Endothelial cell of umbilical vein (primary cell): ENCODE data around the gene KATNB1. TPM values are rescaled to one million over a fixed set of nuclear protein-coding genes. Genes with fewer than 3 reads are reported as not detected.

Experiments
- BruUV-seq: library from RNA; stranded (reverse); fragments of 400-500 nt; replicated peaks from 2 replicates; lab custom pipeline; 2021; lab: Mats Ljungman, UMichigan
- CTCF ChIA-PET: fragments of 300-600, 350-600 bp; sonication (Branson Sonifier 250); formaldehyde crosslinking; loops from one replicate; lab custom pipeline; 2021; ENCODE audit warnings: antibody characterized with exemption, inconsistent platforms; lab: Charles Lee
- POLR2A ChIA-PET: fragments of 300-600, 350-600 bp; sonication (Branson Sonifier 250); formaldehyde crosslinking; loops from one replicate; lab custom pipeline; 2021; ENCODE audit warnings: antibody characterized with exemption, inconsistent platforms; lab: Charles Lee
- DNase-seq: peaks from one replicate; pipeline ENCODE4 v3.0.0-alpha.2; 2011; ENCODE audit warnings: low read depth, low spot score
- FAIRE-seq: peaks from 2 replicates; lab custom pipeline; 2011; peaks lifted over from hg19 to GRCh38; lab: Jason Lieb, UNC
- H2AFZ ChIP-seq: 2 replicates; pipeline ENCODE4 v1.6.0; 2012; ENCODE audit warnings: low read depth, low read length, control low read depth, inconsistent platforms
- H3K27ac ChIP-seq: 2 replicates; pipeline ENCODE4 v1.5.1; 2011; ENCODE audit warnings: low read depth, mild to moderate bottlenecking, control low read depth, low read length, moderate library complexity; ENCODE audit not compliant: insufficient read depth
- H3K27me3 ChIP-seq, 2 experiments: 2 replicates each; pipeline versions ENCODE4 v1.6.0 to v1.6.1; 2011; ENCODE audit warnings: low read length in 2 of 2, mixed read lengths in 1 of 2; ENCODE audit not compliant: control insufficient read depth in 2 of 2, insufficient read depth in 2 of 2
- H3K36me3 ChIP-seq, 2 experiments: 2 replicates in 1 of 2; 3 replicates in 1 of 2; pipeline ENCODE4 v1.5.1; 2011; ENCODE audit warnings: low read length in 2 of 2, mild to moderate bottlenecking in 1 of 2, moderate library complexity in 1 of 2; ENCODE audit not compliant: control insufficient read depth in 2 of 2, insufficient read depth in 2 of 2; ENCODE audit errors: extremely low read depth in 1 of 2
- H3K4me1 ChIP-seq: 3 replicates; pipeline ENCODE4 v1.5.1; 2011; ENCODE audit warnings: mild to moderate bottlenecking, low read length; ENCODE audit not compliant: control insufficient read depth, insufficient read depth; ENCODE audit errors: extremely low read depth
- H3K4me2 ChIP-seq: 2 replicates; pipeline ENCODE4 v1.6.1; 2011; ENCODE audit warnings: low read length, control low read depth, mixed read lengths; ENCODE audit not compliant: insufficient read depth
- H3K4me3 ChIP-seq, 3 experiments: fragments of 200-600 bp in 1 of 3; sonication (generic), shearing (Covaris generic) in 1 of 3; replicated peaks in 1 of 3; 2 replicates each; pipeline ENCODE4 v1.5.1; 2011 to 2016; ENCODE audit warnings: control low read depth in 3 of 3, low read length in 3 of 3, mild to moderate bottlenecking in 2 of 3, inconsistent platforms in 1 of 3, low read depth in 1 of 3, moderate library complexity in 1 of 3; ENCODE audit not compliant: insufficient read depth in 1 of 3
- H3K79me2 ChIP-seq: 2 replicates; pipeline ENCODE4 v1.6.0; 2012; ENCODE audit warnings: low read length, inconsistent platforms; ENCODE audit not compliant: control insufficient read depth, insufficient read depth
- H3K9ac ChIP-seq: replicated peaks from 2 replicates; pipeline ENCODE3; 2011; ENCODE audit warnings: low read length, control low read depth; ENCODE audit not compliant: insufficient read depth; ENCODE audit errors: extremely low read depth
- H3K9me1 ChIP-seq: replicated peaks from 3 replicates; pipeline ENCODE4 v1.6.0; 2011; ENCODE audit warnings: mild to moderate bottlenecking, low read length; ENCODE audit not compliant: control insufficient read depth, insufficient read depth; ENCODE audit errors: extremely low read depth
- H3K9me3 ChIP-seq: replicated peaks from 2 replicates; pipeline ENCODE4 v1.5.1; 2012; ENCODE audit warnings: low read length, inconsistent platforms; ENCODE audit not compliant: control insufficient read depth, insufficient read depth
- H4K20me1 ChIP-seq: replicated peaks from 2 replicates; pipeline ENCODE3; 2011; ENCODE audit warnings: mild to moderate bottlenecking, low read length; ENCODE audit not compliant: control insufficient read depth, insufficient read depth; ENCODE audit errors: extremely low read depth
- EZH2 ChIP-seq: IDR thresholded peaks from 2 replicates; pipeline ENCODE4 v1.6.1; 2012; ENCODE audit warnings: borderline replicate concordance, low read depth, mild to moderate bottlenecking, moderate library complexity, low read length, inconsistent platforms; ENCODE audit not compliant: severe bottlenecking
- FOS ChIP-seq: IDR thresholded peaks from 2 replicates; pipeline ENCODE4 v1.6.1; 2011; ENCODE audit warnings: mild to moderate bottlenecking, low read length, moderate library complexity, borderline replicate concordance; ENCODE audit not compliant: insufficient read depth
- JUN ChIP-seq: IDR thresholded peaks from 2 replicates; pipeline ENCODE4 v1.6.1; 2011; ENCODE audit warnings: borderline replicate concordance, low read depth; ENCODE audit not compliant: insufficient read length, insufficient read depth
- MYC ChIP-seq: IDR thresholded peaks from one replicate; pipeline ENCODE4 v1.6.1; 2011; ENCODE audit warnings: mild to moderate bottlenecking, low read depth, low read length
- POLR2AphosphoS5 ChIP-seq: IDR thresholded peaks from 2 replicates; pipeline ENCODE4 v1.6.1; 2012; ENCODE audit warnings: low read depth, mild to moderate bottlenecking, control low read depth, low read length, moderate library complexity; ENCODE audit not compliant: insufficient read depth
- dilution Hi-C: fragments of 300-500 bp; cut with MboI; formaldehyde crosslinking; loops from one replicate; pipeline ENCODE4 v1.15.0; 2019; ENCODE audit warnings: low sequenced_read_pairs; ENCODE audit not compliant: extremely low pct_ligation_motif_present
- intact Hi-C: fragments of 100-400 bp; cut with micrococcal nuclease; formaldehyde crosslinking; loops from one replicate; pipeline ENCODE4 v1.10.0; 2022
- polyA plus RNA-seq, 4 experiments: library from polyadenylated mRNA; depleted of rRNA in 3 of 4; stranded (reverse) in 3 of 4; unstranded in 1 of 4; fragments of >200 nt; gene quantifications; 2 replicates each; pipeline versions ENCODE4 v1.2.1 to v1.2.3, GENCODE V29; 2011 to 2012; ENCODE audit warnings: missing spikeins in 1 of 4
- total RNA-seq: library from RNA; stranded (reverse); gene quantifications from 2 replicates; pipeline ENCODE4 v1.2.3, GENCODE V29; 2021
- TF ChIP-seq, protein P1 (sequence below): IDR thresholded peaks from 2 replicates; pipeline ENCODE4 v1.6.1; 2011; ENCODE audit not compliant: insufficient read depth, insufficient read length
- TF ChIP-seq, protein P2 (sequence below), 2 donors: IDR thresholded peaks; 1 replicate in 1 of 2; 2 replicates in 1 of 2; pipeline ENCODE4 v1.5.1; 2011; ENCODE audit warnings: low read length in 2 of 2, mild to moderate bottlenecking in 2 of 2, moderate library complexity in 2 of 2, control low read depth in 1 of 2, inconsistent platforms in 1 of 2, low read depth in 1 of 2; ENCODE audit not compliant: insufficient read depth in 1 of 2; ENCODE audit errors: extremely low read depth in 1 of 2

Gene KATNB1
- total and polyA plus RNA-seq, 2 donors (not counting 3 experiments of a cell fraction or from before 2014, with no cell fraction given) = 25.9 to 35.9 TPM

DNA sequence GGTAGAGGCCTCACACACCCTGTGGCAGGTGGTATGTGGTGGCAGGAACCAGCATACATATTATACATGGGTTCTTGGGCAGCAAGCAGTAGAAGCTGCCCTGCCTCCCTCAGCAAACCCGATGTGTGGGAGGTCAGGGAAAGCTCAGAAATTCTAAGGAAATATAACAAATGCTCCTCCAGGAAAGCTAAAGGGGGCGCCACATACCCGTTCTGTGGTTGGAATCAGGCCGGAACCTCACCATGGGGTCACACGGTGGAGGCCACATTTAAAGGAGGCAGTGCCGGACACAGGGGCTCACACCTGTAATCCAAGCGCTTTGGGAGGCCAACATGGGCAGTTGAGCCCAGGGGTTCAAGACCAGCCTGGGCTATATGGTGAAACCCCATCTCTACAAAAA, 12.4 kb upstream of the KATNB1 start:
- FAIRE-seq (no peak), DNase-seq (peak; percentile 16)
- H3K4me3 ChIP-seq = no peak overlapping the region
- H3K36me3 ChIP-seq = no peaks in the 10 kb centered on the region
- H3K27ac ChIP-seq = no peak overlapping the region
- H3K9me1 ChIP-seq = no peaks in the 10 kb centered on the region
- H2AFZ ChIP-seq = no peak overlapping the region
- CTCF ChIA-PET = interaction anchor here (0.6 to 5.3 kb wide), 34 partner anchors 9 to 299 kb away, joined by 3 to 43 read pairs (median 4); partner anchors contain the start of genes KATNB1, USB1 and ZNF319
- dilution Hi-C loops = no loop called here
- TF ChIP-seq, protein P1, sequence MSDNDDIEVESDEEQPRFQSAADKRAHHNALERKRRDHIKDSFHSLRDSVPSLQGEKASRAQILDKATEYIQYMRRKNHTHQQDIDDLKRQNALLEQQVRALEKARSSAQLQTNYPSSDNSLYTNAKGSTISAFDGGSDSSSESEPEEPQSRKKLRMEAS = no peak
- TF ChIP-seq, protein P2, sequence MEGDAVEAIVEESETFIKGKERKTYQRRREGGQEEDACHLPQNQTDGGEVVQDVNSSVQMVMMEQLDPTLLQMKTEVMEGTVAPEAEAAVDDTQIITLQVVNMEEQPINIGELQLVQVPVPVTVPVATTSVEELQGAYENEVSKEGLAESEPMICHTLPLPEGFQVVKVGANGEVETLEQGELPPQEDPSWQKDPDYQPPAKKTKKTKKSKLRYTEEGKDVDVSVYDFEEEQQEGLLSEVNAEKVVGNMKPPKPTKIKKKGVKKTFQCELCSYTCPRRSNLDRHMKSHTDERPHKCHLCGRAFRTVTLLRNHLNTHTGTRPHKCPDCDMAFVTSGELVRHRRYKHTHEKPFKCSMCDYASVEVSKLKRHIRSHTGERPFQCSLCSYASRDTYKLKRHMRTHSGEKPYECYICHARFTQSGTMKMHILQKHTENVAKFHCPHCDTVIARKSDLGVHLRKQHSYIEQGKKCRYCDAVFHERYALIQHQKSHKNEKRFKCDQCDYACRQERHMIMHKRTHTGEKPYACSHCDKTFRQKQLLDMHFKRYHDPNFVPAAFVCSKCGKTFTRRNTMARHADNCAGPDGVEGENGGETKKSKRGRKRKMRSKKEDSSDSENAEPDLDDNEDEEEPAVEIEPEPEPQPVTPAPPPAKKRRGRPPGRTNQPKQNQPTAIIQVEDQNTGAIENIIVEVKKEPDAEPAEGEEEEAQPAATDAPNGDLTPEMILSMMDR (IDR thresholded peaks at IDR 0.05; ENCODE audit: extremely low read depth in 1 of 2, insufficient read depth in 1 of 2, low read depth in 1 of 2, low read length in 2 of 2) = peak; percentile 15 to 22
- TF ChIP-seq FOS (no peak), MYC (no peak), JUN (no peak)
- no peaks in the 10 kb centered on the region for H3K79me2 ChIP-seq
- POLR2A ChIA-PET = interaction anchor here (1.0 kb wide), 1 partner anchor 147 kb away, joined by 3 read pairs; no protein-coding TSS in a partner anchor
- no peak overlapping the region for H3K4me2 ChIP-seq
- intact Hi-C loops = no loop called here
- no peaks in the 10 kb centered on the region for H3K9me3 ChIP-seq
- H4K20me1 ChIP-seq = no peaks in the 10 kb centered on the region
- BruUV-seq = no TSS peak
- H3K4me1 ChIP-seq = no peaks in the 10 kb centered on the region
- H3K9ac ChIP-seq = no peak overlapping the region
- no peaks in the 10 kb centered on the region for H3K27me3 ChIP-seq

DNA sequence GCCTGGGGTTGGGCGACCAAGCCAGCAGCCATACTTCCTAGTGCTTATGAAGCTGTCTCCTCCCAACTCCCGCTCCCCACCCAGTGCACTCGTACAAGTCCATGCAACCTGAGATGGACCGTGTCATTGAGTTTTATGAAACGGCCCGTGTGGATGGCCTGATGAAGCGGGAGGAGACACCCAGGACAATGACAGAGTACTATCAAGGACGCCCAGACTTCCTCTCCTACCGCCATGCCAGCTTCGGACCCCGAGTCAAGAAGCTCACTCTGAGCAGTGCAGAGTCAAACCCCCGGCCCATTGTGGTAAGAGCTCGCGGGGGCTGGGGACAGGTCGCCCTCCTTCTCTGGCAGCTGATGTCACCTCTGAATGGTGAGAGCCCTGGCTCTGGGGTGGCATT, 11.0 kb upstream of the KATNB1 start:
- Histone ChIP-seq H3K9ac (no peak overlapping the region), H4K20me1 (no peaks in the 10 kb centered on the region), H3K27ac (no peak overlapping the region), H3K27me3 (no peaks in the 10 kb centered on the region), H3K4me2 (no peak overlapping the region), H3K36me3 (no peaks in the 10 kb centered on the region), H3K79me2 (no peaks in the 10 kb centered on the region), H3K4me1 (no peaks in the 10 kb centered on the region), H2AFZ (no peak overlapping the region), H3K9me1 (no peaks in the 10 kb centered on the region), H3K9me3 (no peaks in the 10 kb centered on the region), H3K4me3 (no peak overlapping the region)
- no peak for FAIRE-seq
- intact Hi-C loops (no loop called here), dilution Hi-C loops (no loop called here)
- BruUV-seq = no TSS peak
- ChIA-PET CTCF (interaction anchor here (1.2 to 5.3 kb wide), 4 partner anchors 11 to 148 kb away, joined by 3 to 43 read pairs (median 15); partner anchors contain the start of gene KATNB1), POLR2A (no interaction called here)
- no peak for DNase-seq
- TF ChIP-seq POLR2AphosphoS5 (no peak), EZH2 (no peak)
